ENCODE data around the gene NUBP2. TPM values are rescaled to one million over a fixed set of nuclear protein-coding genes. Genes with fewer than 3 reads are reported as not detected.

Gene NUBP2
- total RNA-seq, 2 donors from 2014 or later: 61.1 to 61.5 TPM

GRCh38 chr16:1820946-1821290 lies 38.2 kb downstream of the NUBP2 start:
- Histone ChIP-seq H3K27ac (ENCODE audit: low read depth, low read length) (no peak overlapping the region), H3K9me3 (ENCODE audit: control insufficient read depth, low read length) (no peaks in the 10 kb centered on the region), H3K4me1 (ENCODE audit: control insufficient read depth, insufficient read depth, low read length) (no peaks in the 10 kb centered on the region), H3K9ac (ENCODE audit: extremely low read depth, low read length, poor library complexity, severe bottlenecking) (no peak overlapping the region), H3K36me3 (ENCODE audit: control insufficient read depth, insufficient read depth, low read length) (peaks cover 19% of the 10 kb centered on the region), H3K4me3 (ENCODE audit: low read length) (no peak overlapping the region), H3K27me3 (ENCODE audit: control insufficient read depth, insufficient read depth, low read length, poor library complexity, severe bottlenecking) (no peaks in the 10 kb centered on the region)
- Mint-ChIP-seq H3K27me3 (ENCODE audit: insufficient read depth) (no peaks in the 10 kb centered on the region), H3K36me3 (ENCODE audit: low read depth) (peaks cover 20% of the 10 kb centered on the region), H3K4me3 (no peak overlapping the region), H3K27ac (no peak overlapping the region), H3K4me1 (peaks cover 1% of the 10 kb centered on the region), H3K9me3 (no peaks in the 10 kb centered on the region)
- DNase-seq: no peak
- TF ChIP-seq, protein P1, sequence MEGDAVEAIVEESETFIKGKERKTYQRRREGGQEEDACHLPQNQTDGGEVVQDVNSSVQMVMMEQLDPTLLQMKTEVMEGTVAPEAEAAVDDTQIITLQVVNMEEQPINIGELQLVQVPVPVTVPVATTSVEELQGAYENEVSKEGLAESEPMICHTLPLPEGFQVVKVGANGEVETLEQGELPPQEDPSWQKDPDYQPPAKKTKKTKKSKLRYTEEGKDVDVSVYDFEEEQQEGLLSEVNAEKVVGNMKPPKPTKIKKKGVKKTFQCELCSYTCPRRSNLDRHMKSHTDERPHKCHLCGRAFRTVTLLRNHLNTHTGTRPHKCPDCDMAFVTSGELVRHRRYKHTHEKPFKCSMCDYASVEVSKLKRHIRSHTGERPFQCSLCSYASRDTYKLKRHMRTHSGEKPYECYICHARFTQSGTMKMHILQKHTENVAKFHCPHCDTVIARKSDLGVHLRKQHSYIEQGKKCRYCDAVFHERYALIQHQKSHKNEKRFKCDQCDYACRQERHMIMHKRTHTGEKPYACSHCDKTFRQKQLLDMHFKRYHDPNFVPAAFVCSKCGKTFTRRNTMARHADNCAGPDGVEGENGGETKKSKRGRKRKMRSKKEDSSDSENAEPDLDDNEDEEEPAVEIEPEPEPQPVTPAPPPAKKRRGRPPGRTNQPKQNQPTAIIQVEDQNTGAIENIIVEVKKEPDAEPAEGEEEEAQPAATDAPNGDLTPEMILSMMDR (conservative IDR thresholded peaks at IDR 0.05): no peak
- WGBS, 2 experiments (ENCODE audit: insufficient coverage in 1 of 2, insufficient read length in 1 of 2): 91 to 93% methylated on average over 8 to 12 of the region's 12 CpGs

DNA sequence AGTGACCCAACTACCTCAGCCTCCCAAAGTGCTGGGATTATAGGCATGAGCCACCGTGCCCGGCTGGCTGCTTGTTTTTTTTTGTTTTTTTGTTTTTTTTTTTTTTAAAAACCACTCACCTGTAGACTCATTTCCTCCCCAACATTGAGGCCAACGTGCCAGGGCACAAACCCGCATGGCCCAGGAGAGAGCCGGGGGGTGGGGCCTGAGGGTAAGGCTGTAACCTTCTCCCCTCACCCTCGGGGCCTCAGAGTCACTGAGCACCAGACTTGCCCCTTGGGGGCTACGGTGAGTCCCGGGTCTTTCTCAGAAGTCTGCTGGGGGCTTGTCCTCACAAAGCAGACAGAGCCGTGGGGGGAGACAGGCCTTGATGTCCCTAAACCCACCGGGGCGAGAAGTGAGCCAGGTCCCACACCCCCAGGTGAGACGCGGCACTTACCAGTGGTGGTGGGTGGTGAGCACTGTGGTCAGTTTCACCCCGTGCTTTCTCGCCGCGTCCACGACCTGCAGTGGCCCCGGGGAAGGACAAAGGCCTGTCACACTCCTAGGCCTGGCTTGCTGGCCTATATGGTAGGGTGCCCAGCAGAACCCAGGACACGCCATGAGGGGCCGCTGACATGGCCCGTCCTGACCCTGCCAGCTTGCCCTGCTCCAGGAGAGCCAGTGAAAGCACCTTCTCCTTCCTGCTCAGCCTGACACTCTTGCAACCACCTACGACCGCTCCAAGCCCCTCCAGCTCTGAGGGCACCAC lies 39.3 kb downstream of the NUBP2 start:
- Histone ChIP-seq H3K4me3 (ENCODE audit: low read length) (no peak overlapping the region), H3K27me3 (ENCODE audit: control insufficient read depth, insufficient read depth, low read length, poor library complexity, severe bottlenecking) (no peaks in the 10 kb centered on the region), H3K36me3 (ENCODE audit: control insufficient read depth, insufficient read depth, low read length) (peaks cover 14% of the 10 kb centered on the region), H3K9ac (ENCODE audit: extremely low read depth, low read length, poor library complexity, severe bottlenecking) (no peak overlapping the region), H3K27ac (ENCODE audit: low read depth, low read length) (no peak overlapping the region), H3K9me3 (ENCODE audit: control insufficient read depth, low read length) (no peaks in the 10 kb centered on the region), H3K4me1 (ENCODE audit: control insufficient read depth, insufficient read depth, low read length) (no peaks in the 10 kb centered on the region)
- Mint-ChIP-seq H3K9me3 (no peaks in the 10 kb centered on the region), H3K4me1 (peaks cover 1% of the 10 kb centered on the region), H3K27me3 (ENCODE audit: insufficient read depth) (no peaks in the 10 kb centered on the region), H3K4me3 (no peak overlapping the region), H3K36me3 (ENCODE audit: low read depth) (peaks cover 12% of the 10 kb centered on the region), H3K27ac (no peak overlapping the region)
- 93 to 96% methylated on average over 17 to 22 of the region's 24 CpGs for WGBS, 2 experiments (ENCODE audit: insufficient coverage in 1 of 2, insufficient read length in 1 of 2)
- TF ChIP-seq, protein P1 (conservative IDR thresholded peaks at IDR 0.05): no peak
- DNase-seq: no peak

DNA sequence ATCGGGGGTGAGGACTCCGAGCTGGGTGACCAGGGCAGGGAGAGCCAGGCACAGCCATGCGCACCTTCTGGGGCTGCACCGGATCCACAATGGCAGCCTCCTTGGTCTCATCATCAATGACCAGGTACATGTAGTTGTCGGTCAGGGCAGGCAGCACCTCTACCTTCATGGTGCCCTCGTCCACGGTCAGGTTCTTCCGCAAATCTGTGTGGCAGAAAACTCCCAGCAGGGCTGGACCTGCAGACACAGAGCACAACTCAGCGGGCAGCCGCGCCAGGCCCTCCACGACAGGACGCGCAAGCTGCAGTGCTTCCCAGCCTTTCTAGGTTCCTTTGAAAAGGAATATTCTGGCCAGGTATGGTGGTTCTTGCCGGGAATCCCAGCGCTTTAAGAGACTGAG lies 40.0 kb downstream of the NUBP2 start:
- Mint-ChIP-seq H3K4me1 (peaks cover 6% of the 10 kb centered on the region), H3K4me3 (no peak overlapping the region), H3K36me3 (ENCODE audit: low read depth) (peaks cover 6% of the 10 kb centered on the region), H3K27me3 (ENCODE audit: insufficient read depth) (no peaks in the 10 kb centered on the region), H3K9me3 (no peaks in the 10 kb centered on the region), H3K27ac (no peak overlapping the region)
- WGBS, 2 experiments (ENCODE audit: insufficient coverage in 1 of 2, insufficient read length in 1 of 2): 96 to 97% methylated on average over 12 to 15 of the region's 16 CpGs
- no peak for DNase-seq
- Histone ChIP-seq H3K9ac (ENCODE audit: extremely low read depth, low read length, poor library complexity, severe bottlenecking) (no peak overlapping the region), H3K4me3 (ENCODE audit: low read length) (no peak overlapping the region), H3K4me1 (ENCODE audit: control insufficient read depth, insufficient read depth, low read length) (no peaks in the 10 kb centered on the region), H3K27ac (ENCODE audit: low read depth, low read length) (no peak overlapping the region), H3K9me3 (ENCODE audit: control insufficient read depth, low read length) (no peaks in the 10 kb centered on the region), H3K36me3 (ENCODE audit: control insufficient read depth, insufficient read depth, low read length) (peaks cover 14% of the 10 kb centered on the region), H3K27me3 (ENCODE audit: control insufficient read depth, insufficient read depth, low read length, poor library complexity, severe bottlenecking) (no peaks in the 10 kb centered on the region)
- TF ChIP-seq, protein P1 (conservative IDR thresholded peaks at IDR 0.05): no peak
